NCI-H2107 treated with DMSO at 0.1 percent for 48 hours (cell line): ENCODE measurements around the gene ASIC4.

ENCODE experiments used
- DNase-seq: peaks from one replicate; lab custom pipeline; 2025; ENCODE audit not compliant: unreplicated experiment; lab: John Stamatoyannopoulos, UW

Gene ASIC4

DNA sequence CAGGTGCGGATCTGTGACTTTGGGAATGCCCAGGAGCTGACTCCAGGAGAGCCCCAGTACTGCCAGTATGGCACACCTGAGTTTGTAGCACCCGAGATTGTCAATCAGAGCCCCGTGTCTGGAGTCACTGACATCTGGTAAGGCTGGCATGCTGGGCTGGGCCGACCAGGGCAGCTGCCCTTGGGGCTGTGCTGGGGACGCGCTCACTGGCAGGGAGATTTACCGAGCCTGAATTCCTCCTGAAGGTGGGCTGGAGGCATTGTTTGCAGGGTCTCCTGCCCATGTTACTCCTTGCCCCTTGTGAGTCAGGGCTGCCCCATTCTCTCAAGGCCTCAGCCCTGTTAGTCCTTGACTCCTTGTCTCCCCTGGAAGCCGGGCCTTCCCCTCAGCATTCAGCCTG, 34.3 kb upstream of the ASIC4 start:
- DNase-seq: no peak

DNA sequence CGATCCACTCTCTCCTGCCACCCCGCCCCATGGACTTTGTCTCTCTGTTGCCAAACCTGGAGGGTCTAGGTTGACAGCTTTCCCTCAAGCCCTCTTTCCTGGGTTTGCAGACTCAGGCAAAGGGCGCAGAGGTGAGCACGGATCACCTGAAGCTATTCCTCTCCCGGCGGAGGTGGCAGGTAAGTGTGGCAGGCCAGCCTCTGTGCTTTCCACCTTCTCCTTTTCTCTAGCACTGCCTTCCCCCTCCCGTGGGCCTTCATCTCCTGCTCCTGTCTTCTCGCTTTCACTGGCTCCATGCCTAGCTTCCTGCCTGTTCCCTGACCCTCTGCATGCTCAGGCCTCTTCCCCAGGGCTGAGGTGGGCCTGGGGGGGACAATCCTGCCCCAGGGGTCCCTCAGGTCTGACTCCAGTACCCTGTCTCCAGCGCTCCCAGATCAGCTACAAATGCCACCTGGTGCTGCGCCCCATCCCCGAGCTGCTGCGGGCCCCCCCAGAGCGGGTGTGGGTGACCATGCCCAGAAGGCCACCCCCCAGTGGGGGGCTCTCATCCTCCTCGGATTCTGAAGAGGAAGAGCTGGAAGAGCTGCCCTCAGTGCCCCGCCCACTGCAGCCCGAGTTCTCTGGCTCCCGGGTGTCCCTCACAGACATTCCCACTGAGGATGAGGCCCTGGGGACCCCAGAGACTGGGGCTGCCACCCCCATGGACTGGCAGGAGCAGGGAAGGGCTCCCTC, 31.4 kb upstream of the ASIC4 start:
- no peak for DNase-seq

DNA sequence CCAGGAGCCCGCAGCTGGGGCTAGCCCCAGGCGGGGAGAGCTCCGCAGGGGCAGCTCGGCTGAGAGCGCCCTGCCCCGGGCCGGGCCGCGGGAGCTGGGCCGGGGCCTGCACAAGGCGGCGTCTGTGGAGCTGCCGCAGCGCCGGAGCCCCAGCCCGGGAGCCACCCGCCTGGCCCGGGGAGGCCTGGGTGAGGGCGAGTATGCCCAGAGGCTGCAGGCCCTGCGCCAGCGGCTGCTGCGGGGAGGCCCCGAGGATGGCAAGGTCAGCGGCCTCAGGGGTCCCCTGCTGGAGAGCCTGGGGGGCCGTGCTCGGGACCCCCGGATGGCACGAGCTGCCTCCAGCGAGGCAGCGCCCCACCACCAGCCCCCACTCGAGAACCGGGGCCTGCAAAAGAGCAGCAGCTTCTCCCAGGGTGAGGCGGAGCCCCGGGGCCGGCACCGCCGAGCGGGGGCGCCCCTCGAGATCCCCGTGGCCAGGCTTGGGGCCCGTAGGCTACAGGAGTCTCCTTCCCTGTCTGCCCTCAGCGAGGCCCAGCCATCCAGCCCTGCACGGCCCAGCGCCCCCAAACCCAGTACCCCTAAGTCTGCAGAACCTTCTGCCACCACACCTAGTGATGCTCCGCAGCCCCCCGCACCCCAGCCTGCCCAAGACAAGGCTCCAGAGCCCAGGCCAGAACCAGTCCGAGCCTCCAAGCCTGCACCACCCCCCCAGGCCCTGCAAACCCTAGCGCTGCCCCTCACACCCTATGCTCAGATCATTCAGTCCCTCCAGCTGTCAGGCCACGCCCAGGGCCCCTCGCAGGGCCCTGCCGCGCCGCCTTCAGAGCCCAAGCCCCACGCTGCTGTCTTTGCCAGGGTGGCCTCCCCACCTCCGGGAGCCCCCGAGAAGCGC, 30.6 kb upstream of the ASIC4 start:
- no peak for DNase-seq

DNA sequence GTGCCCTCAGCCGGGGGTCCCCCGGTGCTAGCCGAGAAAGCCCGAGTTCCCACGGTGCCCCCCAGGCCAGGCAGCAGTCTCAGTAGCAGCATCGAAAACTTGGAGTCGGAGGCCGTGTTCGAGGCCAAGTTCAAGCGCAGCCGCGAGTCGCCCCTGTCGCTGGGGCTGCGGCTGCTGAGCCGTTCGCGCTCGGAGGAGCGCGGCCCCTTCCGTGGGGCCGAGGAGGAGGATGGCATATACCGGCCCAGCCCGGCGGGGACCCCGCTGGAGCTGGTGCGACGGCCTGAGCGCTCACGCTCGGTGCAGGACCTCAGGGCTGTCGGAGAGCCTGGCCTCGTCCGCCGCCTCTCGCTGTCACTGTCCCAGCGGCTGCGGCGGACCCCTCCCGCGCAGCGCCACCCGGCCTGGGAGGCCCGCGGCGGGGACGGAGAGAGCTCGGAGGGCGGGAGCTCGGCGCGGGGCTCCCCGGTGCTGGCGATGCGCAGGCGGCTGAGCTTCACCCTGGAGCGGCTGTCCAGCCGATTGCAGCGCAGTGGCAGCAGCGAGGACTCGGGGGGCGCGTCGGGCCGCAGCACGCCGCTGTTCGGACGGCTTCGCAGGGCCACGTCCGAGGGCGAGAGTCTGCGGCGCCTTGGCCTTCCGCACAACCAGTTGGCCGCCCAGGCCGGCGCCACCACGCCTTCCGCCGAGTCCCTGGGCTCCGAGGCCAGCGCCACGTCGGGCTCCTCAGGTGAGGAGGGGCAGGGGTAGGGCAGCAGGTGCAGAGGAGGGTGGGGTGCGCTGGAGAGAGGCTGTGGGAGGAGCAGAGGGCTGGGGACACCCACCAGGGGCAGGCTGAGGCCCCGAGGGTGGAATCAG, 29.7 kb upstream of the ASIC4 start:
- DNase-seq: no peak

DNA sequence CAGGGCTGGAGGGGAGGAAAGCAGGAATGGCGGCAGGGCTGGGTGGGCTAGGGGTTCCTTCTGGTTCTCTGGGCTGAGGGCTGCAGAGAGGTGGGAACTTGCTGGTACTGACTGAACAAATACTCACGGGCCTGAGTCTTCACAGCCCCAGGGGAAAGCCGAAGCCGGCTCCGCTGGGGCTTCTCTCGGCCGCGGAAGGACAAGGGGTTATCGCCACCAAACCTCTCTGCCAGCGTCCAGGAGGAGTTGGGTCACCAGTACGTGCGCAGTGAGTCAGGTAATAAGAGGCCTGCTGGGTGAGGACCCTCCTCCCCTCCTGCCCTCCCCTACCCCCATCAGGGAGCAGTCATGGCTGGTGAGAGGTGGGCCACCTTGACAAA, 29.1 kb upstream of the ASIC4 start:
- no peak for DNase-seq

DNA sequence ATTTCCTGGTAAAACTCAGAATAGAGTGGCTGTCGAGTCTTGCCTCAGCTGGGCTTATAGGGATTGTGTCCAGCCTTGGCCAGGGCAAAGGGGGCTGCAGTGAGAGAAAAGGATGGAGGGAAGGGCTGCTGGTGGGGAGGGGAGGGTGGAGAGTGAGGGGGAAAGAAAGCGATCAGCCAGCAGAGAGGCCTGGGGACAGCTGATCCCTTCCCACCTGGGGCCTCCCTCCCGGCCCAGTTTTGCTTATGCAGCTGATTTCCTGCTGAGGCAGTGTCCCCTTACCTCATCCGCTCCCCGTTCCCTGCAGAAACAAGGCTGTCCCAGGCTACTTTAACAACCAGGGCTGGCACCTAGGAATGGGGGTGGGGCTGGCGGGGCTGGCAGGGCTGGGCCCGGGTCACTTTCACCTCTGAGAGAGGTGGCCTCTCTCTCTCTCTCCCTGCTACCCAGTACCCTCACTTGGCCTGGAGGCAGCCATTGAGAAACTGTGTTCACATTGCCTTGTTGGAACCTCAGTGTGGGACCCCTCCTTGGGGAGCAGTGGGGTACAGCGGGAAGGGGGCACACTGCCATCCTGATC, 27.8 kb upstream of the ASIC4 start:
- DNase-seq: no peak

DNA sequence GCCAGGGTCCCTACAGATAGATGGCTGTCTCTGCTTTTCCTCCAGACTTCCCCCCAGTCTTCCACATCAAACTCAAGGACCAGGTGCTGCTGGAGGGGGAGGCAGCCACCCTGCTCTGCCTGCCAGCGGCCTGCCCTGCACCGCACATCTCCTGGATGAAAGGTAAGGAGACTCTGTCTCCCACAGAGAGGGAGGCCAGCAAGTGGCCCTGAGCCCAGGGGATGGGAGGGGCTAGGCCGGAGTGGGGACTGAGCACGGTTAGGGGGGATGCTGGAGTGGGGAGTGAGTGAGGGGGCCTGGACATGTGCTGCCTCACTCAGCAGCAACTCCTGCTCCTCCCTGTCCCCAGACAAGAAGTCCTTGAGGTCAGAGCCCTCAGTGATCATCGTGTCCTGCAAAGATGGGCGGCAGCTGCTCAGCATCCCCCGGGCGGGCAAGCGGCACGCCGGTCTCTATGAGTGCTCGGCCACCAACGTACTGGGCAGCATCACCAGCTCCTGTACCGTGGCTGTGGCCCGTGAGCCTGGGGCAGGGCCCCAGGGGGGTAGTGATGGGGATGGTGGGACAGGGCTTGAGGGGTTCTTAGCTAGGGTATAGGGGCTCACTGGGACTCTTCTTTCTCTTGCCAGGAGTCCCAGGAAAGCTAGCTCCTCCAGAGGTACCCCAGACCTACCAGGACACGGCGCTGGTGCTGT, 26.0 kb upstream of the ASIC4 start:
- no peak for DNase-seq

DNA sequence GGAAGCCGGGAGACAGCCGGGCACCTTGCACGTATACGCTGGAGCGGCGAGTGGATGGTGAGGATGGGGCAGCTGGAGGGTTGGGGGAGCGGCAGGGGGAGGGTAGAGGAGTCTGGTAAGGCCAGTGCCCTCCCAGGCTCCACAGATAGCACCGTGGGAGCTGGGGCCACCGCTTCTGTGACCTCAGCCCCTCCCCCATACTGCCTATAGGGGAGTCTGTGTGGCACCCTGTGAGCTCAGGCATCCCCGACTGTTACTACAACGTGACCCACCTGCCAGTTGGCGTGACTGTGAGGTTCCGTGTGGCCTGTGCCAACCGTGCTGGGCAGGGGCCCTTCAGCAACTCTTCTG, 25.5 kb upstream of the ASIC4 start:
- DNase-seq: no peak

DNA sequence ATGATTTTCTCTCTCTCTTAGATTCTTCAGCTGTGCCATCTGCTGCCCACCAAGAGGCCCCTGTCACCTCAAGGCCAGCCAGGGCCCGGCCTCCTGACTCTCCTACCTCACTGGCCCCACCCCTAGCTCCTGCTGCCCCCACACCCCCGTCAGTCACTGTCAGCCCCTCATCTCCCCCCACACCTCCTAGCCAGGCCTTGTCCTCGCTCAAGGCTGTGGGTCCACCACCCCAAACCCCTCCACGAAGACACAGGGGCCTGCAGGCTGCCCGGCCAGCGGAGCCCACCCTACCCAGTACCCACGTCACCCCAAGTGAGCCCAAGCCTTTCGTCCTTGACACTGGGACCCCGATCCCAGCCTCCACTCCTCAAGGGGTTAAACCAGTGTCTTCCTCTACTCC, 25.0 kb upstream of the ASIC4 start:
- no peak for DNase-seq

DNA sequence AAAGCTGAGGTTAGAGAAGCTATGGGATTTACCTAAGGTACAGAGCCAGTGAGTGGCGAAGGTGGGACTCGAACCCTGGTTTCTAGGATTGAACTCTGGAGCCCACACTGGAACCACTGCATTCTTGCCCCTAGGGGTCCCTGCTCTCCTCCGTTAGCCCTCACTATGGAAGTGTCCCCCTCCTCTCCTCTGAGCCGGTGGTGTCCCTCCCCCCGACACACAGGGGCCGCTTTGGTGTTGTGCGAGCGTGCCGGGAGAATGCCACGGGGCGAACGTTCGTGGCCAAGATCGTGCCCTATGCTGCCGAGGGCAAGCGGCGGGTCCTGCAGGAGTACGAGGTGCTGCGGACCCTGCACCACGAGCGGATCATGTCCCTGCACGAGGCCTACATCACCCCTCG, 24.1 kb upstream of the ASIC4 start:
- DNase-seq: no peak

DNA sequence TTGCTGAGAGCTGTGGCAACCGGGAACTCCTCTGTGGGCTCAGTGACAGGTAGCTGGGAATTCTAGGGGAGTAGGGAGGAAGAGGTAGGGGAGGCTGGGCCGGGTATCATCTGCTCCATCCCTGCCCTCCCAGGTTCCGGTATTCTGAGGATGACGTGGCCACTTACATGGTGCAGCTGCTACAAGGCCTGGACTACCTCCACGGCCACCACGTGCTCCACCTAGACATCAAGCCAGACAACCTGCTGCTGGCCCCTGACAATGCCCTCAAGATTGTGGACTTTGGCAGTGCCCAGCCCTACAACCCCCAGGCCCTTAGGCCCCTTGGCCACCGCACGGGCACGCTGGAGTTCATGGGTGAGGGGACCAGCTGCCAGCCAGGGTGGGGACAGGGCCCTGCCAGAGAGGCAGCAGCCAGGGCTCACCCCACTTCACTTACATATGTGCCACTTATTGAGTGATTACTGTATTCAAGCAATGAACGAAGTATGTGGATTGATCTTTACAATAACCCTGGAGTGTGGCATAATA, 23.6 kb upstream of the ASIC4 start:
- no peak for DNase-seq

DNA sequence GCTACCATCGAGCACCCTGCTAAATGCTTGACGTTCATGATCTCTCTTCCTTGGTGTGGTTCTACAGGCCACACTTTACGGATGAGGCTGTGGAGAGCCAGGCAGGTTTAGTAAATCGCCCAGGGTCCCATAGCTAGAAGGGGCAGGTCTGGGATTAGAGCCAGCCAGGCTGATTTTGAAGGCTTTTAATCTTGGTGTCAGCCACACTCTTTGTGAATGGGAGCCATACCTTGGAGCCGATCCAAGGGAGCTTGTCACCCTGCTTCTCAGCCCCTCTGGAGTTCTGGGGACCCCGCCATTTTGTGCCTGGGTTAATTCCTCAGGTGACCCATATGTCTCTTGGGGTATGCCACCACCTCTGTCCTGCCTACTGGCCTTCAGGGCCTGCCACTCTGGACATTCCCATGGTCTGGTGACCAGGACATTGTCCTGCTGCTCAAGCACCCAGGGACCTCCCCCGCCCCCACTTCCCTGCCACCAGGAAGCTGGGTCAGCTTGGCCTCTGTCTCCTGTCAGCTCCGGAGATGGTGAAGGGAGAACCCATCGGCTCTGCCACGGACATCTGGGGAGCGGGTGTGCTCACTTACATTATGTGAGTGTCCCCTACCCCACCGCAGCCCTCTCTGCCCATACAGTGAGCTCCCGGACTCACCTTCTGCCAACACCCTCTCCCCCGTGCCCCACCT, 22.9 kb upstream of the ASIC4 start:
- DNase-seq: no peak

DNA sequence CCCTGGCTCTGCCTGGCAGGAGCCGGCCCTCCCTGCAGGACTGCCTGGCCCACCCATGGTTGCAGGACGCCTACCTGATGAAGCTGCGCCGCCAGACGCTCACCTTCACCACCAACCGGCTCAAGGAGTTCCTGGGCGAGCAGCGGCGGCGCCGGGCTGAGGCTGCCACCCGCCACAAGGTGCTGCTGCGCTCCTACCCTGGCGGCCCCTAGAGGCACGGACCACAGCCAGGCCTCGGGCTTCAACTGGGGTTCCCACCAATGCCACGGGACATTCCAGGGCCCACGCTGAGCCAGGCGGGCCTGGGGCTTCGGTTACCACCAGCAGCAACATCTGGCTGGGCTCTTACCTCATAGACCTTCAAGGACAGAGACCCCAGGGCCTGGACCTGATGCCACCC, 21.7 kb upstream of the ASIC4 start:
- DNase-seq: no peak

DNA sequence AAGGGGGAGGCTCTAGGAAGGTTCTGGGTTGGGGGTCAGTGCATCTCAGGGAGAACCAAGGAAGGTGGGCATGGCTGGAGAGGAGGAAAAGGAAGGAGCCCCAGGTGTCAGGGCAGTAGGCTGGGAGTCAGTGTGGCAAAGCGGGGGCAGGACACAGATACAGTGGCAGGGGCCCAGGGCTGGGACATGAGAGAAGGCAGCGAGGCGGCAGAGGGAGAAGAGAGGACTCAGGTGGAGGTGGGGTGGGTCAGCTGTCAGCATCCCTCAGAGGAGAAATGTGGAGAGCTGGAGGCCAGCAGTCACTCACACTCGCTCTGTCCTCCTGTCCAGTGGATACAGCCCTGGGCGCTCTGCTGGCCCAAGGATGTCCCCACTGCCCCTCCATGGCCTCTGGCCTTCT, 21.2 kb upstream of the ASIC4 start:
- no peak for DNase-seq

DNA sequence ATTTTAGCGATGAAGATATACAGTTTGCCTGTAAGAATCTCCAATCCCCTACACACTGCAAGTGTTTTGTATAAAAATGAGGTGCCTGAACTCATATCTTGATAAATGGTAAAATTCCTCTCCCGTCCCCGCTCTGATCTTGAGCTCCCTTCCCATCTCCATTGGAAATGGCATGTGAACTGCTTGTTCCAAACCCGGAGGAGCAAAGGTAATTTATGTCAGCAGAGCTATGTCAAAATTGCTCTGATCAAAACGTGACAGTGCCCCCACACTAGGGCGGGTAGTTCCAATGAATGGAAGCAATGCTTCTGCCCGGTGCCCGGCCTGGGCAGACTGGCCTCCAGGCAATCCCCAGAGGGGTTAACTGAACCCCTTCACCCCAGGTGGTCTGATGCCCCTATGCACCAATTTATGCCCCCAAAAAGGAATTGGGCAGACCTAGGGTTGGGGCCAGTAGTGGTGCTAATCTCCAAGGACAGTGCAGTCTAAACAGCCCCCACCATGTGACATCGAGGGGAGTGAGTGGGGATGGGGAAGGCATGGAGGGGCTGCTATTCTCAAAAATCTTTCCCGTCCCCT, 19.2 kb upstream of the ASIC4 start:
- no peak for DNase-seq

DNA sequence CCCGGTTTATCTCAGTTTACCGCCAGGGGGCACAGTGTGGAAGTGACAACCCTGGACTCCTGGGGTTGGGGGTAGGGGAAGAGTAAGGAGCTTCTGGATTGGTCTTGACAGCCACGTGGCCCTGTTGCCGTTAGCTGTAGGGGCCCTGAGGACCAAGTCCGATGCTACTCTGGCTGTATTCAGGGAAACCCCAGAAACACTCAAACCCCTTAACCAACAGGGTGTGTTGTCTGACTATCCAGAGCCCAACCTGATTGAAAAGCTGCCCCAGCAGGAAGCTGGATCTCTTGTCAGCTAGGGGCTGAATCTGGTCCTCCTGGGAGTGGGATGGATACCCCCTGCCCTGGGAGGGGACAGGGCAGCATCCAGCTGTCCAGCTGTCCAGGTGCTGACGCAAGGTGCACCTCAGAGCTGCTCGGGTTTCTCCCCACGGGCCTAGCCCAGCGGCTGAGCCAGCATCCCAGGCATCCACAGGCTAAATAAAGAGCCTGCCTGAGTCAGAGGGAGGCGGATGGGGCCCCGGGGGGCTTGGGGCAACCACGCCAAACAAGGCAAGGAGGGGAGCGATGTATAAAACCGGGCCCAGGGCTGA, 18.7 kb upstream of the ASIC4 start:
- DNase-seq: no peak

DNA sequence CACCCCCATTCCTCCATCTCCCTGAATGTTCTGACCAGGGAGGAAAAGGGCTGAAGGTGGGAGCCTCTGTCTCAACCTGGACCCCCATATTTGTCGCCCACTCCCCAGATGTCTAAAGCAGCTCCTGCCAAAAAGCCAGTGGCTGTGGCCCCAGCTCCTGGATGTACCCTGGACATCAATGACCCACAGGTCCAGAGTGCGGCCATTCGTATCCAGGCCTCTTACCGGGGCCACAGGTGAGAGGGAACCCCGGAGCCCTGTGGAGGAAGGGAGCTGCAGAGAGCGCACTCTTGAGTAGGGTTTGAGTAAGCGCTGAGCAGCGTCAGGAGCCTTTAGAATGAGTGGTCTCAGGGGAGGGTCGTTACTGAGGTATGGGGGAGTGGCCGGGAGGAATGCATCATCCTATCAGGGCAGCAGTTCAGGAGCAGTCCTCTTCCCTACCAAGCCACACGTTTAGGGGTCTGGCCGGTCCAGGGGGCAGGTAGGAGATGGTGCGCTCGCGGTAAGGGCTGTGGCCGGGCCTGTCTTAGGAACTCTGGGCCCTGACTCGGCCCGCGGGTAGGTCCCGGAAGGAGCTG, 17.9 kb upstream of the ASIC4 start:
- DNase-seq: no peak

DNA sequence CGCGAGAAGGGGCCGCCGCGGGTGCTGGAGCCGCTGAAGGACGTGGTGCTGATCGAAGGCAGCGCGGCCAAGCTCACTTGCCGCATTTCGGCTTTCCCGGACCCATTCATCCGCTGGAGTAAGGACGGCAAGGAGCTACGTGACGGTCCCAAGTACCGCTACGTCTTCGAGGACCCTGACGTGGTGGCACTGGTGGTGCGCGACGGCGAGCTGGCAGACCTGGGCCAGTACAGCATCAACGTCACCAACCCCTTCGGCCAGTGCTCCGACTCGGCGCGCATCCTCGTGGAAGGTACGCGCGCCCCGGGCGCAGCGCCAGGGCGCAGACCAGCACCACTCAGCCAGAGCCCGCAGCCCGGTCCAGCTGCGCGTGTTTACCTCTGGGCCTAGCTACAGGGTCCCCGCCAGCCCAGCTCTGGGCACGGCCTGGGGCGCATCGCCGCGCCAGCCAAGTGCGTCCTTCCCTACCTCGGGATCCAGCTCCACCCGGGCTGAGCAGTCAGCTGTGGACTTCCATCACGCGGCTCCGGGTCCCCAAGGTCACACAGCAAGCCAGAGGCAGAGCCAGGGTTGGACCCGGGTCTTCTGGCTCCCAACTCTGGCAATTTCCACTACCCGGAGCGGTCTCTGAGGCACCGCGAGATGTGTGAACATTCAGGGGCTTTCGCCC, 17.3 kb upstream of the ASIC4 start:
- no peak for DNase-seq
